NOMO-1 (cell line): ENCODE results near the gene SLC17A8.
"Not testable (repeated sequence)": the region's sequence is repeated elsewhere in the genome, so short reads cannot be mapped to it uniquely, and the experiment has no call there.

ENCODE experiments used
- DNase-seq, 2 experiments: peaks; one replicate each; lab custom pipeline; 2025; ENCODE audit not compliant: unreplicated experiment in 2 of 2; lab: John Stamatoyannopoulos, UW

The SLC17A8 gene

GRCh38 chr12:100422646-100423045 lies 65.8 kb downstream of the SLC17A8 start:
- DNase-seq = no peak

DNA sequence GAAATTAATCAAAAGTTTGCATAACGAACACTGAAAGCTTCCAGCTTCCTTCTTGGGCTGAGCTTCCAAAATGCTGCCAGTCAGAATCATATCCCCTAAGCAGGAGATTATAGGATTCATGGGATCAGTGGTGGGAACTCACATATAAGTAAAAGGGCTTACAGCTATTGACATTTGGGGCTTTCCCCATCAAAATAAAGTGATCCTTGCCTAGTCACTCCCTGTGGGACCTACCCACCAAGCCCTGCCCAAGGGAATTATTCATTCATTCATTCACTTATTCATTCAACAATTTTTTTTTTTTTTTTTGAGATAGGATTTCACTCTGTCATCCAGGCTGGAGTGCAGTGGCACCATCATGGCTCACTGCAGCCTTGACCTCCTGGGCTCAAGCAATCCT lies 69.3 kb downstream of the SLC17A8 start:
- DNase-seq = no peak

DNA sequence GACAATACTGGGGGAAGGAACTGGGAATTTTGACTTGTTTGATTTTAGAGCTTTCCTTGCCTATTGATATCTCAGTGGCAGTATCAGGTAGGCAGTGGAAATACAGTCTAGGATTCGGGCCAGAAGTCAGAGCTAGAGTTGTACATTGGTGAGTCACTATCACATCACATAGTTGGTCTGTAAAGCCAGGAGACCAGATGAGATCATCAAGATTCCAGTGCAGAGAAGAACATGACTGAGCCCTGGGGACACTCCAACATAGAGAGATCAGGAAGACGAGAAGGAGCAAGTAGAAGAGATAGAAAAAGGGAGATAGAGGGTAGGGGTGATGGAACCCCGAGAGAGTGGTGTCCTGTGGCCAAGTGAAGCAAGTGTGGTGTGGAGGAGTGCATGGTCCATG lies 70.2 kb downstream of the SLC17A8 start:
- no peak for DNase-seq

GRCh38 chr12:100430251-100430650 lies 73.4 kb downstream of the SLC17A8 start:
- not testable (repeated sequence) for DNase-seq

DNA sequence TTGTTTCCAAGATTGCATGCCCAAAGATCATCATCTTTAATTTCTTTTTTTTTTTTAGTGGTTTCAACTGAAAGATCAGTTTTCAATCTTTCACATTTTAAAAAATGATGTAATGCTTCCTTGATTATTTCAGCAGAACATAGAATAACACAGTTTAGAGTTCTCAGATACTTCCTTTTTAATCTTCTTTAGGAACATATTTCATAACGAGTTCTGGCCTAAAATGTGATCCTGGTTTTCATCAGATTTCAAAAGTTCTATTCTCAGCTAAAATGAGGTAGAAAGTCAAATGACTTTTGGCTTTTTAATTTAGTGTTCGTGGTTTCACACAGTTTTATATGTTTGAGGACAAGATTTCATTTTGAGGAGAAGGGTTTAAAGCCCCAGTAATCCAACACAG lies 76.8 kb downstream of the SLC17A8 start:
- DNase-seq = peak in 1 of 2 experiments; percentile 16

DNA sequence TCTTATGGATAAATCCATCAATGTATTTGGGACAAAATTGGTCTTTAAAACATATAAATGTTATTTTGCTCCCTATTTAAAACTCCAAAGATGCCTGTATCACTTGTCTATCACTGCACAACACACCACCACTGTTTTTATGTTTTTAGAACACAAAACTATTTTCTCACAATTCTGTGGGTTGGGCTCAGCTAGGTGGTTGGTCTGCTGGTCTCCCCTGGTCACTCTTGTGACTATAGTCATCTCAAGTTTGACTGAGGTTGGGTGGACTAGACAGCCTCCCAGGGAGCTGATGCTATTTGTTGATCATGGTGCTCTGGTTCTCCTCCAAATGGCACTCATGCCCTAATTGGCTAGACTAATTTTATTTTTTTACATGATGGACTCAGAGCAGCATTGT lies 77.3 kb downstream of the SLC17A8 start:
- DNase-seq = no peak

DNA sequence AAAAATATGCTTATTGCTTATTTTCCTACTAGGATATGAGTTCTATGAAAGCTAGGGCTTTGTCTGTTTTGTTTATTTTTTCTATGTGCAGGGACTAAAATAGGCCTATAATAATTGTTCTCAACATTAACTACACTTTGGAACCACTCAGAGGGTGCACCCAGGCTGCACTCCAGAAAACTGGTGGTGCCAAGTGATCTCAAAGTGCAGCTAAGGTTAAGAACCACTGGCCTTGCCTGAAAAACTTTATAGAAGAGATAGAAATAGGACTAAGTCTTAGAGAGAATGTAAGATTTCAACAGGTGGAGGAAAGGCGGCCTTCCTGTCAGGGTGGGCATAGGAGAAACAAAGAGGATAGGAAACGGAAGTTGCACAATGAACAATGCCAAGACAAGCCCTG lies 79.1 kb downstream of the SLC17A8 start:
- DNase-seq = no peak

DNA sequence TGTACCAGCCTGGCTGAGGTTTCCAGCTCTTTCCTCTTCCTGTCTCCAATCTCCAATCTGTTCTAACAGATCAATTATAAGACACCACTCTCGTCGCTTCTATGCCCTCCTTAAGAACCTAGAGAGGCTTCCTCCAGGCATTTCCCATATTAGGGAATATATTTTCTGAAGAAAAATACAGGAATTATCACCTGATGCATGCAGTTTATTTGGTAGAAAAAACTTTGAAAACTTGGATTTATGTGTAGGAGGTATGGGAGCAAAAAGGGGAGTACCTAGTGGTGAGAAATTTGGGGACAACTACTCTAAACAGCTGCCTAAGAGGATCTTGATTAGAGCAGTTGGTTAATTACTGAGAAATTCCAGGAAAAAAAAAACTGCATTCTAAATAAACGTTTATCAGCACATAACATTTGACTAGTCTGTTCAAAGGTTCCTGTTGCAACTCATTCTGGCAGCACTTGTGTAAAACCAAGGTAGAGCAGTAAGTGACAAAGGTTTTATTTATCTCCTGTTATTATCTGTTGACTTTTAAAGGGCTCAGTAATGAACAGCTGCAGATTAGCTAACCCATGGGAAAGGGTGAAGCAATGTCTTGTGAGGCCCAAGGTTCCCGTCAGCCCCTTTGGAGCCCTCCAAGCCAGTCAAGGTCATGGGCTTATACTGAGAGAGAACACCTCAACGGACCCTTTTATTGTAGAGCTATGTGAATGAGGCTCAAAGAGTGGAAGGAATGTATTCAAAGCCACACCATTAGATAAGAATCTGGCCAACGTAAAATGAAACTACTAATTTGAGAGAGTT lies 80.4 kb downstream of the SLC17A8 start:
- no peak for DNase-seq

DNA sequence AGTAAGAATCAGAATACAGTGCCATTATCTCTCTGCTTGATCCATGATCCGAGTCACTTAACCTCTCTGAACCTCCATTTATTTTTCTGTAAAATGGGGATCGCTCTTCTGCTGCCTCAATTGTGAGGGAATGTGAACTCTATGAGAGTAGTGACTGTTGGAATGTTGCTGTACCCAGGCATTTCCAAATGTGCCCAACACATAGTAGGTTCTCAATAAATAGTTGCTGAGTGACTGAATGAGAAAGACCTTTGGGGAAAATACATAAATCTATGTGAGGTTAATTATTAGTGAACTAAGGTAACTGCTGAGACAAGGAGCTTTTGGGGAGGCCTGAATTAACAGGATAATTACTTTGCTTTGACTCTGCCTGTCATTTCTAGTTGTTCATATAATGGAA lies 82.9 kb downstream of the SLC17A8 start:
- no peak for DNase-seq

DNA sequence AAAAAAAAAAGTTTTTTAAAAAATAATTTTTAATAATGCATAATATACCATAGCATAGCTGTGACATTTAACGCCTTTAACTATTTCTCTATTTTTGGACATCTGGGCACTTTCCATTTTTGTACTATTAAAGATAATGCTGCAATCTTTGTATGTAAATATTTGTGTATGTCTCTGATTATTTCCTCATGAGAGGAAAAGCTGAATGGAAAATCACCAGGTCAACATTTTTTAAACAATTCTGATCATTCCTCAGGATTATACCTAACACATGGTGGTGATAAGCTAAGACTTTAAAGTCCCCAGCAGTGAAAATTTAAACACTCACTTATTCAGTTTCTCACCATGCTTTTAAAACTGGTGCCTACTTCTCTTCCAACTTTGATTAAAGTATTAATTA lies 85.5 kb downstream of the SLC17A8 start:
- no peak for DNase-seq

DNA sequence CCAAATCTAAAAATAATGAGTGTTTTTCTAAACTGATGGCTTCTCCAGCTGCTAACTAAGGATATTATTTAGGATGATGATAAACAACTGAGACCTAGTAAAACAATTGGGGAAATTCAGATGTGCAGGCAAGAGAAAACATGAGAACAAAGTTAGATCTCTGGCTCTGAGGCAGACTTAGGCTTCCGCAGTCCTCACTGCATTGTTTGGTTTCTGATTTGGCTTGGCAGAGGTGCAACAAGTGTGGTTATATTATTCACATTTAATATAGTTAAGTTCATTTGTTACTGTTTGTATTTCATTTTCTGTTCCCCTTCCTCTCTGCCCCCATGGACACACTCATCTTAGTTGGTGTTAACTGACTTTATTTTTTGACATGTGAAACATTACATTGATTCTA lies 86.6 kb downstream of the SLC17A8 start:
- no peak for DNase-seq

GRCh38 chr12:100445081-100445481 lies 88.2 kb downstream of the SLC17A8 start:
- peak; percentile 35 to 47 for DNase-seq

DNA sequence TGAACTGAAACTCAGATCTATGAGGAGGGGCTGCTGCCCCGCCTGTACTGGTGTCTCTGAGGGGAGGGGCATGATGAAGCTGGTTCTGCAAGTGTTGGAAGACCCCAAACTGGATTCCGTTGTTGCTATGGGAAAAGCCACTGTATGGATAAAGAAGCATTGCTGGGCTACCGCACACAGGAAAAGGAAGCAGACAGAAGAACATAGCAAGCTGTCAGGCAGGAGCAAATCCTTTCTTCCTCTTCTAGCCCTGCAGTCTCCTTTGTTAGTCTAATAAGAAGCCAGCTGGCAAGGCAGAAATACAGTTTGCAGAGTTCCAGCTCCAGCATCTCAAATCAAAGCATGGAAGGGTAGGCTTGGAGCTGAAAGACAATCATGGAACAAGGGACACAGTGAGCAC lies 90.5 kb downstream of the SLC17A8 start:
- no peak for DNase-seq

DNA sequence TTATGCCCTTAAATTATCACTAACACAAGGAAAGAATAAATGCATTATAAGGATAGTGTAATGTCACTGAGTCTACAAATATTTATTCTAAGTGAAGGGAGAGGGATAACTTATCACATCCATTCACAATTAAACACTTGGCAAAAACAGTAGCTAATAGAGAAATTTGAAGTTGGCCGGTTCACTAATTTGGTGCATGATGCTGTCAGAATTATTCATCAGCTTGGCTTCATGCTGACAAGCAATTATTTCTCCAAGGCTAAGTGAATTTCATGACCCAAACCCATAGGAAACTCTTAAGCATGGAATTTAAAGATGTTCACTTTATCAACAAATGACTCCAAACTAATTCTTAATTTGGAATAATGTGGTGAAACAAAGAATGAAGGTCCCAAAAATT lies 91.8 kb downstream of the SLC17A8 start:
- no peak for DNase-seq

- DNase-seq = no peak
Measured at GRCh38 chr12:100450735-100451134, 93.9 kb downstream of the SLC17A8 start.

DNA sequence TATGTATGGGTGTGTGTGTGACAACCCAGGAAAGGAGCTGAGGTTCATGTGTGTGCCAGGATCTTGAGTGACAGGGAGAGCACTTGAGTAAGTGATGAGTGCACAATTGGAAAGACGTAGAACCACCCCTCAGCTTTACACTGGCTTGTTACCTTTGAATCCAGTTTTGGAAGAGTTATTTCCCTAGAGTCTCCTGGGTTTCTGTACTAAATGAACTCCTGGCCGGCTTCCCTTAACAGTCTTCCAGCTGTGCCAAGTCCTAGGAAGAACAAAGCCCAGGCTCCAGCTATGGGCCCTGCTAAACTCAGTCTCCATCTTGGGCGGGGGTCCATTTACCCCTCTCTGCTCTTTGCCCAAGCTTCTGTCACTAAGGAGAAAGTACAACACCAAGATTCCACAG lies 97.1 kb downstream of the SLC17A8 start:
- DNase-seq = no peak

GRCh38 chr12:100455896-100456295 lies 99.0 kb downstream of the SLC17A8 start:
- no peak for DNase-seq

DNA sequence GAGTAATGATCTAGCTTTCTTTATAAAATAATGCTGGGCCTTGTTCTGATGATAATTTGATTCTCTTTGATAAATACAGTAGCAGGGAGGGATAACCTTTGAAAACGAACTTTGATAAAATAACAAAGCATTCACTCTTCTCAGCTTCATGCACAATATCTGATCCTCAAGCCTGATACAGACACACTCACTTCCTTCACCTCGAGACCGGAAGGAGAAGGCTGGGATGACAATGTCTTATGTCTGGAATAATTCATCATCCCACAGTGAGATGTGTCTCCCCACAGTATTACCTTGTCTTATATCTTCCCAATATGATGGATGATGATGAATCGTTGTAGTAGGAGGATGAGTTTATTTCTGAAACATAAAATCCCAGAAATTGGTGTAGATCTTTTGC lies 101.3 kb downstream of the SLC17A8 start:
- no peak for DNase-seq

DNA sequence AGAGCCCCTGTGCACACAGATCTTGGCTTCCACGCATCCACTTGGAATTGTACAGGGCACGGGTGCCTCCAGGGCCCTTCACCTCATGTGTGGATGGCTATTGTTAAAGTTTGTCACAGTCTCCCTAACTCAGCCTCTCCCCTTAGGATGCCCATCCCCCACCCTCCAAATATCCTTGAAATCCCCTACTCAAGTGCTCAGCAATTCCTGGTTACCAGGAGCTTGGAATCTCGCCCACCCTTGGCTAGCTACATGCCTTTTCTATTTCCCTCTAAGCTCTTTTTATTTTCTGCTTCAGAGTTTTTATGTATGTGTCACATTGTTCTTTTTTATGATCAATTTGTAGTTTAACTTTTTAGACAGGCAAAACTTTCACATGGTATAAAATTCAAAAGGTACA lies 103.8 kb downstream of the SLC17A8 start:
- no peak for DNase-seq

DNA sequence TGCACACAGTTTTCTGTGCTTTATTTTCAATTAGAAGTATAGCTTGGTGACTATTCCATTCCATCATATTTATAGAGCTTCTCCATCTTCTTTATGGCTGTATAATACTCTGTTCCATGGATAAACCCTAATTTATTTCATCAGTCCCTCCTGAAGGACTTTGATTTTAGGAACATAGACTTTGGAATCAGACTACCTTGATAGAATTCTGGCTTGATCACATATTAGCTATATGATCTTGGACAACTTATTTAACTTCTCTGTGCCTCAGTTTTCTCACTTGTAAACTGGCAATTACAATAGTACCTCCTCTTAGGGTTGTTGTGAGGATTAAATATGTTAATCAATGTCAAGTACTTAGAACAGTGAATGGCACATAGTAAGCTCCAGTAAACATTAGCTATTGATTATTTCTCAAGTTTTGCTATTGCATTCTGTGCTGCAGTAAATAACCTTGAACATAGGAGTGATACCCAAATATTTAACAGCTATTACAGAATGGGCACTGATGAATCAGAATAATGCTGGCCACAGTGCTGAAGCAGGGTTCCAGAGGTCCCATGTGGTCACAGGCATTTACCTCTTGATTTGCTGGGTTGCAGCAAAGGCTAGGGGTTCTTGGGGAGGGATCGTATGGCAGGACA lies 104.6 kb downstream of the SLC17A8 start:
- no peak for DNase-seq

DNA sequence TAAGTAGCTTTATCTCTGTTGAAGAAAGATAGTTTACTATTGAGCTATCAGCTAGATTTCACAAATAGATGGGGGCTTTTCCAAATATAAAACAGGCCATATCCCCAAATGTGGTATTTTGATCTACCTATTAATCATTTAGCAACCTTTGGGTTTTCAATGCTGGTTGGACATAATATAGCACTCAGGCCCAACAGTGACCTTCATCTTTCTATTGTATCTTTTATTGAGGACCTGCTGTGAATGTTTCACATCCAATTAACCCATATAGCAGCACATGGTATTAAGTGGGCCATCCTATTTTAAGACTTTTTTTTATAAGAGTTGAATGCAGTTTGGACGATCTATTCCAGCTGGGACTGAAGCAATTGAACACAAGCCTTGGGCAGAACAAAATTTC lies 106.8 kb downstream of the SLC17A8 start:
- no peak for DNase-seq

DNA sequence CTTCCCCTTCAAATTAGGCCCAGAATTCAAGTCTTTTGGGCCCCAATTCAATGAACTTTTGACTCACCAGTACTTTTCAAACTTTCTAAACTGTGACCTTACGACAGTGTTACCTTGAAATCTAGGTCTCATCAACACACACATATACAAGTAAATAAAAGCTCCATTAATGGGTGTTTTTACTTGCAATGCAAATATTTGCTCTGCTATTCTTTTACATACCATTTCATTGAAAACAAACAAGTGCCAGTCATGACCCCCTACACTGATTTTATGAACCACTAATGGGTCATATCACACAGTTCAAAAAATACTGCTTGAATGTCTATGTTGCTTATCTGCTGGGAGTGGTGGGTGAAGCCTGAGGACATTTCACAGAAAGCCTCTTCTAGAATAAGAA lies 107.7 kb downstream of the SLC17A8 start:
- DNase-seq = no peak
